H1 (cell line): Measurements from ENCODE around the gene GSTA1.

Experiments
- EP300 ChIP-seq, 2 experiments: IDR thresholded peaks; 1 replicate in 1 of 2; 2 replicates in 1 of 2; pipeline ENCODE4 v1.6.1; 2011 to 2012; ENCODE audit warnings: low read depth in 2 of 2, low read length in 2 of 2, mild to moderate bottlenecking in 2 of 2, borderline replicate concordance in 1 of 2, inconsistent platforms in 1 of 2, moderate library complexity in 1 of 2
- EZH2 ChIP-seq: fragments of 200-600 bp; sonication (generic); IDR thresholded peaks from 2 replicates; pipeline ENCODE4 v1.7.1; 2012; ENCODE audit warnings: low read depth, mild to moderate bottlenecking, moderate library complexity, low read length, inconsistent platforms; ENCODE audit not compliant: severe bottlenecking
- JUN ChIP-seq: IDR thresholded peaks from 2 replicates; pipeline ENCODE4 v1.6.1; 2011; ENCODE audit warnings: low read depth, mild to moderate bottlenecking, improper control_type of control experiment, low read length
- NRF1 ChIP-seq: IDR thresholded peaks from 2 replicates; pipeline ENCODE4 v1.6.1; 2011; ENCODE audit warnings: mild to moderate bottlenecking, low read depth, low read length, improper control_type of control experiment
- RAD21 ChIP-seq, 2 experiments: IDR thresholded peaks in 1 of 2; conservative IDR thresholded peaks in 1 of 2; 2 replicates each; pipeline ENCODE4 v1.6.1; 2011; ENCODE audit warnings: low read depth in 2 of 2, low read length in 2 of 2, improper control_type of control experiment in 1 of 2, inconsistent platforms in 1 of 2, mild to moderate bottlenecking in 1 of 2, moderate library complexity in 1 of 2
- RNF2 ChIP-seq: fragments of 200-900, 300-1000 bp; sonication (generic); IDR thresholded peaks from 2 replicates; pipeline ENCODE4 v1.7.1; 2016; ENCODE audit warnings: borderline replicate concordance, low read depth, mild to moderate bottlenecking, antibody characterized with exemption, low read length; ENCODE audit not compliant: poor library complexity, severe bottlenecking; ENCODE audit errors: missing control alignments
- TAF1 ChIP-seq: IDR thresholded peaks from 2 replicates; pipeline ENCODE4 v1.6.1; 2011; ENCODE audit warnings: mild to moderate bottlenecking, low read depth, low read length
- TCF12 ChIP-seq: IDR thresholded peaks from 2 replicates; pipeline ENCODE4 v1.6.1; 2011; ENCODE audit warnings: low read depth, mild to moderate bottlenecking, low read length
- TF ChIP-seq, protein P1 (sequence below): IDR thresholded peaks from 2 replicates; pipeline ENCODE4 v1.6.1; 2012; ENCODE audit warnings: inconsistent platforms
- TF ChIP-seq, protein P2 (sequence below), 3 experiments: IDR thresholded peaks; 1 replicate in 2 of 3; 2 replicates in 1 of 3; pipeline versions ENCODE4 v1.5.1 to v1.6.1; 2011; ENCODE audit warnings: low read length in 3 of 3, mild to moderate bottlenecking in 3 of 3, inconsistent platforms in 2 of 3, low read depth in 1 of 3, moderate library complexity in 1 of 3; ENCODE audit not compliant: insufficient read depth in 1 of 3; ENCODE audit errors: control extremely low read depth in 1 of 3

DNA sequence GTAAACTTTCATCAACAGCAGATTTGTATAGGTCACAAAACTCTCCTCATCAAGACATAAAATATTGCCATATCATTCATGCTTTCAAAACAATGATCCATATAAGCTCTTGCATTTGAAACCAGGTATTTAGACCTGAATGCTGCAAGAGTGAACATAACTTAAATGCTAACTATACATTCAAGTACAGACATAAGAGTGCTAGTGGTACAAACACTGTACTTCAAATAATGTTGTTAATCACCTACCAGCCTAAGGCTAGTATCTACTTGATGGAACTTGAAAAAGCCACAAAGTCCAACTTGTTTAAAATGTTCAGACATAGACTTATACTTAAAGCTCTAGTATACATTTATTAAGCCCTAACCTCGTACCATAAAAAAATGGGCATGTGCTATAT, 24.4 kb downstream of the GSTA1 start:
- no peak for TF ChIP-seq TCF12
- TF ChIP-seq TAF1: no peak
- TF ChIP-seq JUN: no peak
- TF ChIP-seq EZH2: no peak
- TF ChIP-seq NRF1: no peak
- TF ChIP-seq, protein P1, sequence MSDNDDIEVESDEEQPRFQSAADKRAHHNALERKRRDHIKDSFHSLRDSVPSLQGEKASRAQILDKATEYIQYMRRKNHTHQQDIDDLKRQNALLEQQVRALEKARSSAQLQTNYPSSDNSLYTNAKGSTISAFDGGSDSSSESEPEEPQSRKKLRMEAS: no peak
- no peak for TF ChIP-seq EP300 (IDR thresholded peaks at IDR 0.05; ENCODE audit: borderline replicate concordance in 1 of 2, low read depth in 2 of 2, low read length in 2 of 2)
- TF ChIP-seq RAD21 (IDR thresholded peaks at IDR 0.05 in 1 of 2, conservative IDR thresholded peaks at IDR 0.05 in 1 of 2; ENCODE audit: low read depth in 2 of 2, low read length in 2 of 2): no peak
- TF ChIP-seq RNF2: no peak
- TF ChIP-seq, protein P2, sequence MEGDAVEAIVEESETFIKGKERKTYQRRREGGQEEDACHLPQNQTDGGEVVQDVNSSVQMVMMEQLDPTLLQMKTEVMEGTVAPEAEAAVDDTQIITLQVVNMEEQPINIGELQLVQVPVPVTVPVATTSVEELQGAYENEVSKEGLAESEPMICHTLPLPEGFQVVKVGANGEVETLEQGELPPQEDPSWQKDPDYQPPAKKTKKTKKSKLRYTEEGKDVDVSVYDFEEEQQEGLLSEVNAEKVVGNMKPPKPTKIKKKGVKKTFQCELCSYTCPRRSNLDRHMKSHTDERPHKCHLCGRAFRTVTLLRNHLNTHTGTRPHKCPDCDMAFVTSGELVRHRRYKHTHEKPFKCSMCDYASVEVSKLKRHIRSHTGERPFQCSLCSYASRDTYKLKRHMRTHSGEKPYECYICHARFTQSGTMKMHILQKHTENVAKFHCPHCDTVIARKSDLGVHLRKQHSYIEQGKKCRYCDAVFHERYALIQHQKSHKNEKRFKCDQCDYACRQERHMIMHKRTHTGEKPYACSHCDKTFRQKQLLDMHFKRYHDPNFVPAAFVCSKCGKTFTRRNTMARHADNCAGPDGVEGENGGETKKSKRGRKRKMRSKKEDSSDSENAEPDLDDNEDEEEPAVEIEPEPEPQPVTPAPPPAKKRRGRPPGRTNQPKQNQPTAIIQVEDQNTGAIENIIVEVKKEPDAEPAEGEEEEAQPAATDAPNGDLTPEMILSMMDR (IDR thresholded peaks at IDR 0.05; ENCODE audit: control extremely low read depth in 1 of 3, insufficient read depth in 1 of 3, low read depth in 1 of 3, low read length in 3 of 3): no peak
